C4-2B (cell line): ENCODE results near the gene SDHA.

Source experiments
- ZFX ChIP-seq: fragments of 450-650 bp; IDR thresholded peaks from 2 replicates; pipeline ENCODE4 v1.6.1; 2017
- TF ChIP-seq, protein P1 (sequence below): fragments of 450-650 bp; conservative IDR thresholded peaks from 2 replicates; pipeline ENCODE4 v1.5.1; 2017; ENCODE audit warnings: mild to moderate bottlenecking

DNA sequence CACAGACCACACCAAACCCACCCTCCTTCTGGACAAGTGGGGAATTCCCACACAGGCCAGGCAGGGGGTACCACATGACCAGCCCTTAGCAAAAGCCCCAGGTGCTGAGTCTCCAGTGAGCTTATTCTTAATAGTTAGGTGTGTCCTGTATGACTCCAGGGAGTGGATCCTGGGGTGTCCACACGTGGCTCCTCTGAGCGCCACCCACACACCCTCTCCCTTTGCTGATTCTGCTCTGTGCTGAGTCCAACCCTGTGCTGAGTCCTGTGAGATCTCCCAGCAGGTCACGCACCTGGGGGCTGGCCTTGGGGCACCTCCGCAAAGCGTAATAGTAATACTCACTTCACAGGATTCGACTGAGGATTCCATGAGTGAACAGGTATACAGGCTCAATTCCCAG, 14.1 kb upstream of the SDHA start:
- TF ChIP-seq, protein P1, sequence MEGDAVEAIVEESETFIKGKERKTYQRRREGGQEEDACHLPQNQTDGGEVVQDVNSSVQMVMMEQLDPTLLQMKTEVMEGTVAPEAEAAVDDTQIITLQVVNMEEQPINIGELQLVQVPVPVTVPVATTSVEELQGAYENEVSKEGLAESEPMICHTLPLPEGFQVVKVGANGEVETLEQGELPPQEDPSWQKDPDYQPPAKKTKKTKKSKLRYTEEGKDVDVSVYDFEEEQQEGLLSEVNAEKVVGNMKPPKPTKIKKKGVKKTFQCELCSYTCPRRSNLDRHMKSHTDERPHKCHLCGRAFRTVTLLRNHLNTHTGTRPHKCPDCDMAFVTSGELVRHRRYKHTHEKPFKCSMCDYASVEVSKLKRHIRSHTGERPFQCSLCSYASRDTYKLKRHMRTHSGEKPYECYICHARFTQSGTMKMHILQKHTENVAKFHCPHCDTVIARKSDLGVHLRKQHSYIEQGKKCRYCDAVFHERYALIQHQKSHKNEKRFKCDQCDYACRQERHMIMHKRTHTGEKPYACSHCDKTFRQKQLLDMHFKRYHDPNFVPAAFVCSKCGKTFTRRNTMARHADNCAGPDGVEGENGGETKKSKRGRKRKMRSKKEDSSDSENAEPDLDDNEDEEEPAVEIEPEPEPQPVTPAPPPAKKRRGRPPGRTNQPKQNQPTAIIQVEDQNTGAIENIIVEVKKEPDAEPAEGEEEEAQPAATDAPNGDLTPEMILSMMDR: no peak
- no peak for TF ChIP-seq ZFX
